Choroid plexus epithelial cell (primary cell): ENCODE data around the gene COX19.

ENCODE experiments used
- DNase-seq: peaks from one replicate; pipeline ENCODE4 v3.0.0-alpha.2; 2010; ENCODE audit warnings: low read depth
- H3K4me3 ChIP-seq: 2 replicates; pipeline ENCODE4 v1.5.1; 2011; ENCODE audit warnings: low read depth, mild to moderate bottlenecking, control low read depth, low read length, moderate library complexity
- TF ChIP-seq, protein P1 (sequence below): conservative IDR thresholded peaks from 2 replicates; pipeline ENCODE4 v1.5.1; 2011; ENCODE audit warnings: low read depth, mild to moderate bottlenecking, control low read depth, inconsistent platforms, low read length, moderate library complexity

Gene COX19

DNA sequence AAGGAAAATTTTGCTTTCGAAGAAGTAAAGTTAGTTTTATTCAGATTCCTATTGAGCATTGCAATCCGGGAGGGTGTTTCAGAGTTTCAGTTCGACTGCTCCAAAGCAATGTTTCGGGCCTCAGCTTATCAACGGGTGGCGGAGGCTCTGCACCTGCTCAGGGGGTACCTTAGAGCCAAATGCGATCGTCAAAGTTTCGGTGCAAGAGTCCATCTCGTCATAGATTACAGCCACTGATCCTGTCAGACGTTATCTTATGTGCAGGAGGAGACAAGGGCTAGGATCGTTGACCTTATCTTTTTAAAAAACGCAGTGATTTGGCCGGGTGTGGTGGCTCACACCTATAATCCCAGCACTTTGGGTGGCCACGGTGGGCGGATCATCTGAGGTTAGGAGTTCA, 3.8 kb upstream of the COX19 start:
- TF ChIP-seq, protein P1, sequence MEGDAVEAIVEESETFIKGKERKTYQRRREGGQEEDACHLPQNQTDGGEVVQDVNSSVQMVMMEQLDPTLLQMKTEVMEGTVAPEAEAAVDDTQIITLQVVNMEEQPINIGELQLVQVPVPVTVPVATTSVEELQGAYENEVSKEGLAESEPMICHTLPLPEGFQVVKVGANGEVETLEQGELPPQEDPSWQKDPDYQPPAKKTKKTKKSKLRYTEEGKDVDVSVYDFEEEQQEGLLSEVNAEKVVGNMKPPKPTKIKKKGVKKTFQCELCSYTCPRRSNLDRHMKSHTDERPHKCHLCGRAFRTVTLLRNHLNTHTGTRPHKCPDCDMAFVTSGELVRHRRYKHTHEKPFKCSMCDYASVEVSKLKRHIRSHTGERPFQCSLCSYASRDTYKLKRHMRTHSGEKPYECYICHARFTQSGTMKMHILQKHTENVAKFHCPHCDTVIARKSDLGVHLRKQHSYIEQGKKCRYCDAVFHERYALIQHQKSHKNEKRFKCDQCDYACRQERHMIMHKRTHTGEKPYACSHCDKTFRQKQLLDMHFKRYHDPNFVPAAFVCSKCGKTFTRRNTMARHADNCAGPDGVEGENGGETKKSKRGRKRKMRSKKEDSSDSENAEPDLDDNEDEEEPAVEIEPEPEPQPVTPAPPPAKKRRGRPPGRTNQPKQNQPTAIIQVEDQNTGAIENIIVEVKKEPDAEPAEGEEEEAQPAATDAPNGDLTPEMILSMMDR = no peak
- DNase-seq = no peak
- H3K4me3 ChIP-seq = no peak overlapping the region

DNA sequence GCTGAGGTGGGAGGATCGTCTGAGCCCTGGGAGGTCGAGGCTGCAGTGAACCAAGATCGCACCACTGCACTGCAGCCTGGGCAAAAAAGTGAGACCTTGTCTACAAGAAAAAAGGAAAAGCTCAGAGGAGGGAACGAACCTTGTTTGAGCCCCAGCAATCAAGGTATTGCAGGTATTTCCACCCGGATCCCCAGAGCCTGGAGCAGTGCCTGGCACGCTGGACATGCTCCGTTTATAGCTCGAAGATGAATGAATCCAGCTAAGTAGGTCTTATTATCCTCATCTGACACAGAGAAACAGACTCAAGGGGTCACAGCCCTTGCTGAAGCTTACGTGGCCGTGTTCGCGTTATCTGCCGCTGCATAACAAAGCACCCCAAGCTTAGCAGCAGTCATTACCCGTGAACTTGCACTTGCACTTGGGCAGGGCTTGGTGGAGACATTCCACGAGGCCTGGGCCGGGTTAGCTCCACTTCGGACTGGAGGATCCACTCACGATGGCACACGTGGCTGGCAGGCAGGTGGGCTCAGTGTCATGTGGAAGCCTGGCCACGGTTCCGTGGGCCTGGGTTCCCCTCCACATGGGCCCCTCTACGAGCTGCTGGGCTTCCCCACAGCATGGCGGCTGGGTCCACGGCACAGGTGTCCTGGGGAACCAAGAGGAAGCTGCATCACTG, 3.2 kb upstream of the COX19 start:
- no peak for DNase-seq
- TF ChIP-seq, protein P1 = no peak
- H3K4me3 ChIP-seq = no peak overlapping the region

DNA sequence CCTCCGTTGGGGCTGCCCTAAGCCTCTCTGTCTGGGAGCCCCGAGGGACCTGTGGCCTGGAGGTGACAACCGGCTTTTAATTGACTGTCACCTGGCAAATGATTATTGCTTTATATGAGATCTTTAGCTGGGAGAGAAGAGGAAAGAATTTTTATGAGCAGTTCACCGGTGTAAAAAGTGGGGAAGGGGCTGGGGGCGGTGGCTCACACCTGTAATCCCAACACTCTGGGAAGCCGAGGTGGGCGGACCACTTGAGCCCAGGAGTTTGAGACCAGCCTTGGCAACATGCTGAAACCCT, 2.6 kb upstream of the COX19 start:
- DNase-seq = no peak
- TF ChIP-seq, protein P1 = no peak
- H3K4me3 ChIP-seq = no peak overlapping the region

DNA sequence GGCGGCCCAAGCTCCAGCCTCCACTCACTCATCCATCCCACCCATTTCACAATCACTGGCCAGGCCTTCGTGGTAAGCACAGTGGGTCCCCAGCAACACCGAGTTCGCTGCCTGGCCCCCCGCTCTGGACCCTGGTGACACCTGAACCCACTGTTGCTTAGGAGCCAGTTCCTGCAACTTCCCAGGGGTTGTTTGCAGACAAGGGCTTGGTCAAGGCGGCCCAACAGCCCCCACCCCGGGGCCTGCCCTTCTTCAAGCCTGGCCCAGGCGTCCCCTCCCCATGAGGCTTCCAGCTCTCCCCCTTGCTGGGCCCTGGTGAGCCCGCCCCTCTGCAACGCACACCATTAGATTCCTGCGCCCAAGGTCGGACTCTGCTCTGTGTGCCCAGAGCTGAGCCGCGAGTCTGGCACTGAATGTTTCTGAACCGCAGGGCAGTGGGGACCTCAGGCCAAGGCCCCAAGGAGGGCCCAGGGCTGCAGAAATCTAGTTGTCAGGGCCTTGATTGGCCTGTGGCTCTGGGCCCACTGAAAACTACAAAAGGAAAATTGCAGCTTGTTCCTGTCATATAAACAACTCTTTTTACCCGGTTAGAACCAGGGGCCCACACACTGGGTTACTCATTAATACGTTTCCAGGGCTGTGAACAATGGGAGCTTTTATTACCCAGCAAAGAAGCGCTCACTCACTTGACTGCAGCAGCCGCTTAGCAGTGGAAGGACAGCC, 2.1 kb upstream of the COX19 start:
- TF ChIP-seq, protein P1 = no peak
- no peak overlapping the region for H3K4me3 ChIP-seq
- DNase-seq = no peak

DNA sequence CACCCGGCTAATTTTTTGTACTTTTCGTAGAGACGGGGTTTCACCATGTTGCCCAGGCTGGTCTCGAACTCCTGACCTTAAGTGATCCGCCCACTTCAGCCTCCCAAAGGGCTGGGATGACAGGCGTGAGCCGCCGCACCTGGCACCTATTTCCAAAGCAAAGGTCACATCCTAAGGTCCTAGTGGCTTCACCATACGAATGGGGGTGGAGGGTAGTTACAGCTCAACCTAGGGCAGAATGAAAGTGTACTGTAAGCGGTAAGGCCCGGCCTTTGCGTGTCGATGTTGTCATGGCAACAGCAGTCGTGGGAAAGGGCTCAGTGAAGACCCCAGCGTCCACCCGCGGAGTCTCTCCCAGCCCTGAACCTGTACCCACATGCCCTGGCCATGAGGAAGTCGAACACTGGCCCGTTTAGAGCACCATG, 1.6 kb upstream of the COX19 start:
- TF ChIP-seq, protein P1 = no peak
- no peak for DNase-seq
- no peak overlapping the region for H3K4me3 ChIP-seq

DNA sequence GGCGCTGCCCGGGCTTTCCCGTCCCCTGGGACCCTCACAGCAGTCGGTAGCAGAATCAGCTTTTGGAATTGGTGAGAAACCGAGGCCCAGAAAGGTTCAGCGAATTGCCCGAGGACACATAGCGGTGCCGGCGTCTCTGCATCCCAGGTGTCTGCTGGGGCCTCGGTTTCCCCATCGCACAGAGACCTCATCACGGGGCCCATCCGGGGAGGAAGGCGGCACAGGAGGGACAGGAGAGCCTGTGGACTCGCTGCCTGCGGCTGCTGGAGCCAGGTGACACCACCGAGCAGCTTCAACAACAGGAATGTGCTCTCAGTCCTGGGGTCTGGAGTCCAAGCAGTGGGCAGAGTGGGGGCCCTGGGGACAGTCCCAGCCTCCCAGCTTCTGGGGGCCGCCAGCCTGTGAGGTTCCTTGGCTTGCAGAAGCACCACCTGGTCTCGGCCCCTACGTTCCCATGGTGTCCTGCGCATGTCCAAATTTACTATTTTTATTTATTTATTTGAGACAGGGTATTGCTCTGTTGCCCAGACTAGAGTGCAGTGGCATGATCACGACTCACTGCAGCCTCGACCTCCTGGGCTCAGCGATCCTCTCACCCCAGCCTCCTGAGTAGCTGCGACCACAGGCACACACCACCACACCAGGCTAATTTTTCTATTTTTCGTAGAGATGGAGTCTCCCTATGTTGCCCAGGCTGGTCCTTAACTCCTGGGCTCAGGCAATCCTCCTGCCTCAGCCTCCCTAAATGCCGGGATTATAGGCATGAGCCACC, 539 bp upstream of the COX19 start:
- H3K4me3 ChIP-seq = peak overlapping the region; percentile 100
- TF ChIP-seq, protein P1 = no peak
- no peak for DNase-seq
